ENCODE data around the gene CCDC69. TPM values are rescaled to one million over a fixed set of nuclear protein-coding genes. Genes with fewer than 3 reads are reported as not detected.
A peak's percentile ranks its signal among the peaks of the same experiment; 100 is the strongest.

The CCDC69 gene
- total RNA-seq, 2 experiments from 2014 or later: 33.0 to 34.5 TPM

DNA sequence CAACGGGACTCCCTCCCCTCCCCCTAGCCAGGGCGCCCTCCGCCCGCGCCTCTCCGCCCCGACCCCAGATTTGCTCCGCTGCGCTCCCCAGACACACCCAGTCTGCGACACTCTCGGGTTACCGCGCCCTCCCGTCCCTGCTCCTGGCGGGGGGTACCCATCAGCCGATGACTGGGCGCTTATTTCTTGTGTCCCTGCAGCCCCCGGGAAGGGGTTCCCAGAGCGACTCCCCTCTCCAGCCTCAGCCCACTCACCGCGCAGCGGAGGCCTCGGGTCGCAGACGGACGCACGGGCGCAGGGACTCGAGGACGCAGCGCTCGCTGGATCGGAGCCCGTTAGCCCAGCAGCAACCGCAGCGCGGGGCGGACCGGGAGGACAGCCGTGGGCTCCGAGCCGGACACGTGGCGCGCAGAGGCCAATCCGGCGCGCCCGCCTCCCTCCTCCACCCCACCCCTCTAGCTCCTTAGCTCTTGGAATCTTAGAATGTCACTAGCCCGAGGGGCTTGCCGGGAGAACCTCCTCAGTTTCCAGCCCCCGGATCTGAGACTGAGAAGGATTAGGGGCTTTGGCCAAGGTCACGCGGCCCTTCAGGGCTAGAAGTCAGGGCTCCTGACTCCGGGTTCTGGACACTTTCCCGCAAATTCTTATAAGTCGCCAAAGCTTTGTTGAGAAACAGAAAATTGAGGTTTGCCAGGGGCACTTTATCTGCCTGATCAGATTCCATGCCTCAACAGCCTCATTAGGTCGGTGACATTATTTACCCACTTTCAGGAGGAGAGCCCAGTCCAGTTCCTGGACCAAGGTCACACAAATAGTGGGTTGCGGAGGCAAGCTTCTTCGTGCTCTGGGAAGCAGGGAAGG lies 66.2 kb downstream of the CCDC69 start, which contains the start of gene ANXA6:
TSS of gene ANXA6 (minus strand) at position 354 of the 861 bp plus-strand sequence. CDS start 9,878 bp downstream, outside the sequence.
- Mint-ChIP-seq H3K4me3 (peak within 1 kb of the TSS; percentile 95), H3K27me3 (no peaks in the 10 kb centered on the region), H3K4me1 (ENCODE audit: low read depth) (peaks cover 40% of the 10 kb centered on the region), H3K36me3 (ENCODE audit: low read depth) (peaks cover 32% of the 10 kb centered on the region), H3K27ac (peak within 1 kb of the TSS; percentile 89), H3K9me3 (no peaks in the 10 kb centered on the region)
- intact Hi-C loops (cut with micrococcal nuclease): no loop called here
- peak; percentile 76 for DNase-seq
- ChIA-PET CTCF (interaction anchor here (1.0 to 3.5 kb wide), 8 partner anchors 13 to 107 kb away, joined by 3 to 25 read pairs (median 4); no protein-coding TSS in a partner anchor), POLR2A (interaction anchor here (0.6 to 1.6 kb wide), 10 partner anchors 10 to 87 kb away, joined by 3 to 7 read pairs (median 3); no protein-coding TSS in a partner anchor)
- peak; percentile 53 for ATAC-seq
- TF ChIP-seq, protein P1, sequence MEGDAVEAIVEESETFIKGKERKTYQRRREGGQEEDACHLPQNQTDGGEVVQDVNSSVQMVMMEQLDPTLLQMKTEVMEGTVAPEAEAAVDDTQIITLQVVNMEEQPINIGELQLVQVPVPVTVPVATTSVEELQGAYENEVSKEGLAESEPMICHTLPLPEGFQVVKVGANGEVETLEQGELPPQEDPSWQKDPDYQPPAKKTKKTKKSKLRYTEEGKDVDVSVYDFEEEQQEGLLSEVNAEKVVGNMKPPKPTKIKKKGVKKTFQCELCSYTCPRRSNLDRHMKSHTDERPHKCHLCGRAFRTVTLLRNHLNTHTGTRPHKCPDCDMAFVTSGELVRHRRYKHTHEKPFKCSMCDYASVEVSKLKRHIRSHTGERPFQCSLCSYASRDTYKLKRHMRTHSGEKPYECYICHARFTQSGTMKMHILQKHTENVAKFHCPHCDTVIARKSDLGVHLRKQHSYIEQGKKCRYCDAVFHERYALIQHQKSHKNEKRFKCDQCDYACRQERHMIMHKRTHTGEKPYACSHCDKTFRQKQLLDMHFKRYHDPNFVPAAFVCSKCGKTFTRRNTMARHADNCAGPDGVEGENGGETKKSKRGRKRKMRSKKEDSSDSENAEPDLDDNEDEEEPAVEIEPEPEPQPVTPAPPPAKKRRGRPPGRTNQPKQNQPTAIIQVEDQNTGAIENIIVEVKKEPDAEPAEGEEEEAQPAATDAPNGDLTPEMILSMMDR (IDR thresholded peaks at IDR 0.05): no peak

DNA sequence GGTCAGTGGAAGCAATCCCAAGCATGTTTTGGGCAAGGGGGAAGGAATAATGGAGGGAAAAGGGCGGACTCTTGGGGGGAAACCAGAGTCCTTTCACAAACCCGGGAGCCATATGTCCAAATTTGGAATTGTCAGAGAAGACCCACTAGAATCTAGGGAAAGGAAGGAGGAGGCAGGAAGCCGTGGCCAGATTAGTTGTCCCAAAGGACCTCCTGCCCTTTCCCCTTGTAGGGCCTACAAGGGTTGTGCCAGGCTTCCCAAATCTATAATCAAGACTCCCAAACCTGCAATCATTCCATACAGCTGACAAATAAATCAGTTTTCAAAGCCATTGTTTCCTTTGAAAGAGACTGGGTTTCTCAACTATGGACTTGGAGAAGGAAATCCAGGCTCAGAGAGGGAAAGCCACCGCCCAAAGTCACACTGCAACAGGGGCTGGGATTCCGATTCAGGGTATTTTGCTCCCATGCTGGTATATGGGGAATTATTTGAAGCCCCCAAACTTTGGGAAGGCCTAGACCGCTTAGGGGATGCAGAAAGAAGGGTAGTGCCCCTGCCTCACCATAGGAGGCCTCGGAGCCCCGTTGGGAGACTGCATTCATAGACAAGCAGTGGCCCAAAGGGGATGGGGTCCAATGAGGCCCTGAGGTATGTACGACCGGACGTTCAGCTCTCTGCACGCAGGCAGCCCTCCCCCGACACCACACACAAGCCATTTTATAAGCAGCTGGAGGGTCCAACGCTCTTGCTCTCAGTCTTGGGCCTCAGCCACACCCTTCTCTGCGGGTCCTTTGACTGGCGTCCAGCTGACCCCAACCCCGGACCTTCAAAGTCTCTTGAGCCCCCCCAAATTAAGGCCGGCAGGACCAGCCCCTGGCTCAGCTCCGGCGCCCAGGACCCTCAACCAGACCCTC lies 67.1 kb downstream of the CCDC69 start:
- TF ChIP-seq, protein P1 (IDR thresholded peaks at IDR 0.05): no peak
- DNase-seq (peak; percentile 74), ATAC-seq (peak; percentile 25)
- ChIA-PET POLR2A (interaction anchor here (0.9 to 4.1 kb wide), 10 partner anchors 9 to 75 kb away, joined by 3 to 16 read pairs (median 3); no protein-coding TSS in a partner anchor), CTCF (interaction anchor here (1.0 to 3.5 kb wide), 9 partner anchors 12 to 106 kb away, joined by 3 to 25 read pairs (median 4); no protein-coding TSS in a partner anchor)
- H3K4me1 Mint-ChIP-seq (ENCODE audit: low read depth): peaks cover 49% of the 10 kb centered on the region
- intact Hi-C loops (cut with micrococcal nuclease): no loop called here
- peaks cover 35% of the 10 kb centered on the region for H3K36me3 Mint-ChIP-seq (ENCODE audit: low read depth)
- H3K4me3 Mint-ChIP-seq: peak overlapping the region; percentile 95
- no peaks in the 10 kb centered on the region for H3K27me3 Mint-ChIP-seq
- H3K9me3 Mint-ChIP-seq: no peaks in the 10 kb centered on the region
- peak overlapping the region; percentile 89 for H3K27ac Mint-ChIP-seq

DNA sequence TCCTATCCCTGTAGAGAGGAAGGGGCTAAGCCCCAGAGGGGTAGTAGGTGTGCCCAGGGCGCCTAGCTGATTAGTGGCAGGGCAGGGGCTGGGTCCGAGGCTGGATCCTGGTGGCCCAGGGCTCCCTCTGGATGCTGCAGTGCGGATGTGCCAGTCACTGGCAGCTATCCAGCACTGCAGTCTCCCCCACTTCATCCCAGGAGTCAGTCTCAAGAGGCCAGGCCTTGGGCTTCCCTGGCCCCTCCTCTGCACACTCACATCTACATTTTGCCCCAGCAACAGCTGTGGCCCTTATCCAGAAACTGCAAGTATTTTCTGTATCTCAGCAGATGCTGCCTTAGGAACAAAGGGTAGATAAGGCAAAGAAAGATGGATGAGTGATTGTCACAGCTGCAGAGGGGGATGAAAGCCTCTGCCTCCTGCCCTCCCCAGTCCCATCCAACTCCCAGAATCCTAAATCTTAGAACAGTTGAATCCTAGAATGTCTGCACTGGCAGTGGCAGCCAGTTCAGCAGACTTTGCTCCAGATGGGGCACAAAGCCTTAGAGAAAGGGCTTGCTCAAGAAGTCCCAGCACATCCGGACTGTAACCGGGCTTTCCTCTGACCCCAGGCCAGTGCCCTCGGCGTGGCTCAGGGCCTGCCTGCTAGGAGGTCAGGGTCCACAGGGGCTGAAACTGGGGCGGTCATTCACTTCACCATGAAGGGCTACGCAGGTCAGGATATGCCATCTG lies 68.0 kb downstream of the CCDC69 start:
- intact Hi-C loops (cut with micrococcal nuclease): loop anchor here (2.0 kb wide), 1 partner anchor 57 kb away; no protein-coding TSS in a partner anchor
- peak overlapping the region; percentile 95 for H3K4me3 Mint-ChIP-seq
- H3K27ac Mint-ChIP-seq: peak overlapping the region; percentile 89
- ChIA-PET POLR2A (interaction anchor here (1.1 to 4.1 kb wide), 3 partner anchors 30 to 74 kb away, joined by 3 to 16 read pairs (median 3); no protein-coding TSS in a partner anchor), CTCF (interaction anchor here (1.1 to 3.5 kb wide), 5 partner anchors 9 to 41 kb away, joined by 4 to 18 read pairs (median 8); no protein-coding TSS in a partner anchor)
- TF ChIP-seq, protein P1 (IDR thresholded peaks at IDR 0.05): no peak
- ATAC-seq (peak; percentile 1), DNase-seq (peak; percentile 38)
- H3K36me3 Mint-ChIP-seq (ENCODE audit: low read depth): peaks cover 35% of the 10 kb centered on the region
- H3K4me1 Mint-ChIP-seq (ENCODE audit: low read depth): peaks cover 57% of the 10 kb centered on the region
- H3K27me3 Mint-ChIP-seq: no peaks in the 10 kb centered on the region
- H3K9me3 Mint-ChIP-seq: no peaks in the 10 kb centered on the region

All from activated CD8-positive, alpha-beta T cell treated with anti-CD3 and anti-CD28 coated beads for 36 hours (primary cell).